Mesothelial cell of epicardium (in vitro differentiated cells): ENCODE measurements around the gene FOXN3. TPM values are rescaled to one million over a fixed set of nuclear protein-coding genes. Genes with fewer than 3 reads are reported as not detected.

ENCODE experiments used
- DNase-seq, 2 experiments: peaks; one replicate each; pipeline ENCODE4 v3.0.0; 2021; ENCODE audit warnings: low spot score in 2 of 2; ENCODE audit not compliant: unreplicated experiment in 2 of 2
- H3K27ac Mint-ChIP-seq: 2 replicates; pipeline ENCODE4 v1.8.0; 2021; ENCODE audit warnings: mixed read lengths
- H3K27me3 Mint-ChIP-seq: 2 replicates; pipeline ENCODE4 v1.8.0; 2021; ENCODE audit warnings: low read depth, mixed read lengths
- H3K36me3 Mint-ChIP-seq: 2 replicates; pipeline ENCODE4 v1.8.0; 2021; ENCODE audit warnings: mixed read lengths
- H3K4me1 Mint-ChIP-seq: 2 replicates; pipeline ENCODE4 v1.8.0; 2021; ENCODE audit warnings: mixed read lengths
- H3K4me3 Mint-ChIP-seq: 2 replicates; pipeline ENCODE4 v1.8.0; 2021; ENCODE audit warnings: mild to moderate bottlenecking, moderate library complexity, mixed read lengths
- H3K9me3 Mint-ChIP-seq: 2 replicates; pipeline ENCODE4 v1.8.0; 2021; ENCODE audit warnings: mixed read lengths
- total RNA-seq: library from RNA; stranded (reverse); gene quantifications from 3 replicates; pipeline ENCODE4 v1.2.1, GENCODE V29; 2021
- TF ChIP-seq, protein P1 (sequence below): fragments of 200-600 bp; sonication (generic); IDR thresholded peaks from one replicate; pipeline ENCODE4 v1.5.0; 2021; ENCODE audit warnings: antibody characterized with exemption; ENCODE audit not compliant: unreplicated experiment

FOXN3 gene
- total RNA-seq, 1 donor from 2014 or later: 124 TPM

DNA sequence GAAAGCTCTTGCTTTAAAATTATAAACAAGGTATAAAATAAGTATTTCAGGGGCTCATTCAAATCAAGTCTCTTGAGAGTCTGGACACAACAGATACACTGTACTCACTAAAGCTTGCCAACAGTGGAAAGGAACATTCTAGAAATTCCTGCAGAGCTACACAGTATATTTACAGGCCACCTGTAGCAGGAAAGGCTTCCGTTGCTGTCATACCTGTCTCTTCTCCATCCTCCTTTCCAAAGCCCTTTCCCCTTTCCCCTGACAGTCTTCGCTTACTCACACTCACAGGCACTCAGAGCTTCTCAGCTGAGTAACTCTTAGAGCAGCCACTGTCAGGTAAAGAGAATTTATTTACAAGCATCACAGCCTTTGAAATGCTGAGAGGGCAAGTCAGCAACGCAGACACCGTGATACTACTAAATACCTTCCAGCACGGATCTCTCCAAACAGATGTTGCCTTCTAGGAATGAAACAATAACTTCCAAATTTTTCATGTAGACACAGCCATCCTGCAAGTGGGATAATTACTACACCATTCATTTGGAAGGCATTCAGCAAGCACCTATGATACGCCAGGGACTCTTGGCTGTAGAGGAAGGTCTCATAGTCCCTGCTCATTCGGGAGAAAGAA is 167.9 kb downstream of the FOXN3 start:
- peaks cover 4% of the 10 kb centered on the region for H3K9me3 Mint-ChIP-seq
- TF ChIP-seq, protein P1, sequence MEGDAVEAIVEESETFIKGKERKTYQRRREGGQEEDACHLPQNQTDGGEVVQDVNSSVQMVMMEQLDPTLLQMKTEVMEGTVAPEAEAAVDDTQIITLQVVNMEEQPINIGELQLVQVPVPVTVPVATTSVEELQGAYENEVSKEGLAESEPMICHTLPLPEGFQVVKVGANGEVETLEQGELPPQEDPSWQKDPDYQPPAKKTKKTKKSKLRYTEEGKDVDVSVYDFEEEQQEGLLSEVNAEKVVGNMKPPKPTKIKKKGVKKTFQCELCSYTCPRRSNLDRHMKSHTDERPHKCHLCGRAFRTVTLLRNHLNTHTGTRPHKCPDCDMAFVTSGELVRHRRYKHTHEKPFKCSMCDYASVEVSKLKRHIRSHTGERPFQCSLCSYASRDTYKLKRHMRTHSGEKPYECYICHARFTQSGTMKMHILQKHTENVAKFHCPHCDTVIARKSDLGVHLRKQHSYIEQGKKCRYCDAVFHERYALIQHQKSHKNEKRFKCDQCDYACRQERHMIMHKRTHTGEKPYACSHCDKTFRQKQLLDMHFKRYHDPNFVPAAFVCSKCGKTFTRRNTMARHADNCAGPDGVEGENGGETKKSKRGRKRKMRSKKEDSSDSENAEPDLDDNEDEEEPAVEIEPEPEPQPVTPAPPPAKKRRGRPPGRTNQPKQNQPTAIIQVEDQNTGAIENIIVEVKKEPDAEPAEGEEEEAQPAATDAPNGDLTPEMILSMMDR: no peak
- no peak overlapping the region for H3K4me3 Mint-ChIP-seq
- H3K27me3 Mint-ChIP-seq: no peaks in the 10 kb centered on the region
- peak overlapping the region; percentile 62 for H3K27ac Mint-ChIP-seq
- H3K36me3 Mint-ChIP-seq: peaks cover 3% of the 10 kb centered on the region
- H3K4me1 Mint-ChIP-seq: peaks cover 26% of the 10 kb centered on the region
- no peak for DNase-seq

DNA sequence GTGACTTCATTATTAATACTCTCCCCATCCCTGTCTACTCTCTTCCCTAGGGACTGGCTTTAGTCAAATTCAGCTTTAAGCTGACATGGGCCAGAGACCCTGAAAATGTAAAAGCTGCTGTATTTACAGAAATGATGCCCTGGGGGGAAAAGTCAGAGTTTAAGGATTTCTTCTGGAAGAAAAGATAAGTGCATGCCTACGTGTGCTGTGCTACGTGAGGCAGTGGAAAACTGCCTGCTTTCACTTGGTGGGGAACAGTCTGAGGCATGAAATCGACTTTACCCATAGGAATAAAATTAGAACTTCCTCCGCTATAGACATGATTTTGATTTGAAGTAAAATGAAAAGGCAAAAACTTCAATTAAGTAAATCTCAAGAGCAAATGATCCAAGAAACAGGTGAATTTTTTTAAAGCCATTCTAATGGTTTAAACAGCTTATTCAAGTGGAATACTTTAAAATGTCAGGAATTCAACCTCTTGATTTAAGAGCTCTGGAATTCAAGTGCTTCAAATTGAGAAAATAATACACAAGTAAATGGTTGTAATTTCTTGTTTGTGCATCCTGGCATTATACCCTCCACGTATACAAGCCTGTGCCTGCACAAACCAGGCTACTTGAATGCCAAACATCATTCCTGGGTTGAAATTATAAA is 168.5 kb downstream of the FOXN3 start:
- Mint-ChIP-seq H3K4me1 (peaks cover 32% of the 10 kb centered on the region), H3K4me3 (no peak overlapping the region), H3K27me3 (no peaks in the 10 kb centered on the region), H3K9me3 (peaks cover 4% of the 10 kb centered on the region), H3K27ac (peak overlapping the region; percentile 62), H3K36me3 (peaks cover 3% of the 10 kb centered on the region)
- no peak for DNase-seq
- TF ChIP-seq, protein P1: no peak

DNA sequence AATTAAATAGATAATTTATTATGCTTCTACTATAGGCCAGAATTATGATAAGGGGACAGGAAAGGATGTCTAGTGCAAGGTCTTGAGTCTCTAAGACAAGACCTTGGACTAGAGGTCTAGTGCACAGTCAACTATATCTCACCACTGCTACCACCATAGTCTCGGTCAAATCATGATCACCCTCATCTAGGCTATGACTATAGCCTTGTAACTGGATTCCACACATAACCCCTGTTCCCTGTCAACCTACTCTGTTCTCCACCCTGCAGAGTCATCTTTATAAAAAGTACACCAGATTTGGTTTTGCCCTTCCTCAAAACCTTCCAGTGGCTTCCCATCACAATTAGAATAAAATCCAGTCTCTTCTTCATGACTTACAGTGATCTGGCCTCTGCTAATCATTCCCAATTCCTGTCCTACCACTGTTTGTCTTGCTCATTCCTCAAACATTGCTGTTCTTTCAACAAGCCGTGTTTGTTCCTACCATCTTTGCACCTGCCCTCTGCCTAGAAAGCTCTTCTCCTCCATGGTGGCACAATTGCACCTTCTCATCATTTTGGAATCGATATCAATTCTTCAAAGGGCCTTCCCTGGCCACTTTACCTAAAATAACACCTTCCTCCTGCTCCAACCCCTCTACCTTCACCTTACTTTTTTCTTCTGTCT is 169.4 kb downstream of the FOXN3 start:
- Mint-ChIP-seq H3K4me1 (peaks cover 35% of the 10 kb centered on the region), H3K27ac (peak overlapping the region; percentile 27)
- TF ChIP-seq, protein P1: no peak

DNA sequence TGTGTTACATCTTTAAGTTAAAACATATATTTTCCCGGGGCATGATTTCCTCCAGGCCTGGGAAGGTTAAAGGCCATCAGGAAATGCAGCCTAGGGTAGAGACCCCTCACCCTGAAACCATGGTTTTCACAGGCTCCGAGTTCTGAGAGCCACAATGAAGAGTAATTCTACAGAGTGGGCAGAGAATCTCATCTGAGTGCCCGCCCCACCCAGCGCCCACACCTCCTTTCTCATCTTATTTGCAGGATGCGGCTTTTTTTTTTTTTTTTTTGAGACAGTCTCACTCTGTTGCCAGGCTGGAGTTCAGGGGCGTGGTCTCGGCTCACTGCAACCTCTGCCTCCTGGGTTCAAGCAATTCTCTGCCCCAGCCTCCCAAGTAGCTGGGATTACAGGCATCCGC is 170.7 kb downstream of the FOXN3 start:
- DNase-seq: no peak
- Mint-ChIP-seq H3K4me3 (no peak overlapping the region), H3K4me1 (peaks cover 36% of the 10 kb centered on the region), H3K27me3 (no peaks in the 10 kb centered on the region), H3K9me3 (peaks cover 4% of the 10 kb centered on the region), H3K27ac (no peak overlapping the region), H3K36me3 (peaks cover 4% of the 10 kb centered on the region)
- TF ChIP-seq, protein P1: no peak

More for the DNA sequence above, 169.4 kb downstream of the FOXN3 start:
- no peak overlapping the region for H3K4me3 Mint-ChIP-seq
- no peaks in the 10 kb centered on the region for H3K27me3 Mint-ChIP-seq
- peaks cover 4% of the 10 kb centered on the region for H3K9me3 Mint-ChIP-seq
- peaks cover 3% of the 10 kb centered on the region for H3K36me3 Mint-ChIP-seq
- no peak for DNase-seq

DNA sequence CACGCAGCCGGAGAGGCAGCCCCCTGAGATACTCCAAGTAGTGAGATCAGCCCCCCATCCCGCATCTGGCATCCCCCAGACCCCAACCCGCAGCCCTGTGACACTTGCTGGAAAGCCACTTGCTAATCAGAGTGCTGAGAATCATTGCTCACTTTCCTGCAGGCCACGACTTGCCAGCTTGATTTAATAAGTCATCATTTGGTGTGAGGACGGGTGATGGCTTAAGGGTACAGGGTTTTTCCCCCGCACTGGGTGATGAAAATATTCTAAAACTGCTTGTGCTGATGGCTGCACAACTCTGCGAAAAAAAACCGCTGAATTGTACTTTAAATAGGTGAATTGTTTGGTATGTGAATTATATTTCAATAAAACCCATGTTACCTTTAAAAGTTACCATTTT is 171.2 kb downstream of the FOXN3 start:
- no peak for DNase-seq
- Mint-ChIP-seq H3K27me3 (no peaks in the 10 kb centered on the region), H3K27ac (no peak overlapping the region), H3K4me3 (no peak overlapping the region), H3K9me3 (peaks cover 3% of the 10 kb centered on the region), H3K36me3 (peaks cover 5% of the 10 kb centered on the region), H3K4me1 (peaks cover 36% of the 10 kb centered on the region)
- TF ChIP-seq, protein P1: no peak
